ENCODE results near the gene AP2A2.

AP2A2 gene

GRCh38 chr11:1038921-1039320 is 113.3 kb downstream of the AP2A2 start:
- Histone ChIP-seq H3K27ac (ENCODE audit: low read length, poor library complexity, severe bottlenecking) (no peak overlapping the region), H3K9me3 (ENCODE audit: control insufficient read depth, low read length) (no peaks in the 10 kb centered on the region), H3K4ac (ENCODE audit: low read depth in 1 of 2, low read length in 2 of 2) (no peak overlapping the region), H2BK12ac (ENCODE audit: low read length in 2 of 2) (no peak overlapping the region), H3K79me1 (replicated peaks; ENCODE audit: low read length, poor library complexity, severe bottlenecking) (no peaks in the 10 kb centered on the region), H4K91ac (ENCODE audit: low read length) (peak overlapping the region; percentile 2), H2AK5ac (ENCODE audit: low read length, severe bottlenecking) (no peak overlapping the region), H2BK120ac (ENCODE audit: low read depth, low read length) (no peak overlapping the region), H3K4me3 (ENCODE audit: insufficient read depth in 1 of 2, low read depth in 1 of 2, low read length in 2 of 2) (peak overlapping the region in 1 of 2 experiments; percentile 22), H2AFZ (ENCODE audit: low read depth, low read length) (peak overlapping the region; percentile 2), H3K18ac (ENCODE audit: low read depth in 1 of 2, low read length in 2 of 2) (no peak overlapping the region), H3K36me3 (ENCODE audit: control insufficient read depth in 1 of 2, insufficient read depth in 2 of 2, low read depth in 1 of 2, low read length in 2 of 2) (no peaks in the 10 kb centered on the region), H2BK5ac (ENCODE audit: low read depth, low read length, poor library complexity, severe bottlenecking) (no peak overlapping the region), H3K27me3 (ENCODE audit: control insufficient read depth in 1 of 2, insufficient read depth in 1 of 2, low read length in 2 of 2) (peaks cover 10 to 56% of the 10 kb centered on the region in 2 experiments), H3K14ac (ENCODE audit: low read length in 2 of 2) (peak overlapping the region in 1 of 2 experiments; percentile 64), H3K4me2 (ENCODE audit: low read length, poor library complexity, severe bottlenecking) (no peak overlapping the region), H3K9ac (ENCODE audit: low read length) (no peak overlapping the region), H2BK15ac (ENCODE audit: low read depth, poor library complexity, severe bottlenecking) (no peak overlapping the region), H3K4me1 (ENCODE audit: control insufficient read depth, insufficient read depth, low read depth, low read length) (peaks cover 3% of the 10 kb centered on the region), H4K8ac (ENCODE audit: low read length) (no peak overlapping the region), H3K23ac (ENCODE audit: low read length in 2 of 2) (no peak overlapping the region)
- no peak for DNase-seq
- 93% methylated on average over 12 of the region's 12 CpGs for WGBS

GRCh38 chr11:1039481-1040427 is 114.1 kb downstream of the AP2A2 start:
- no peak overlapping the region for H3K4me3 ChIP-seq (ENCODE audit: insufficient read depth in 1 of 2, low read depth in 1 of 2, low read length in 2 of 2)
- H3K14ac ChIP-seq (ENCODE audit: low read length in 2 of 2), result no peak overlapping the region
- no peak overlapping the region for H2AFZ ChIP-seq (ENCODE audit: low read depth, low read length)
- H3K36me3 ChIP-seq (ENCODE audit: control insufficient read depth in 1 of 2, insufficient read depth in 2 of 2, low read depth in 1 of 2, low read length in 2 of 2), result no peaks in the 10 kb centered on the region
- DNase-seq, result no peak
- no peak overlapping the region for H2BK5ac ChIP-seq (ENCODE audit: low read depth, low read length, poor library complexity, severe bottlenecking)
- peaks cover 10 to 57% of the 10 kb centered on the region in 2 experiments for H3K27me3 ChIP-seq (ENCODE audit: control insufficient read depth in 1 of 2, insufficient read depth in 1 of 2, low read length in 2 of 2)
- no peak overlapping the region for H4K8ac ChIP-seq (ENCODE audit: low read length)
- no peak overlapping the region for H3K27ac ChIP-seq (ENCODE audit: low read length, poor library complexity, severe bottlenecking)
- H4K91ac ChIP-seq (ENCODE audit: low read length), result no peak overlapping the region
- no peak overlapping the region for H2BK12ac ChIP-seq (ENCODE audit: low read length in 2 of 2)
- WGBS, result 89% methylated on average over 30 of the region's 32 CpGs
- no peak overlapping the region for H3K4me2 ChIP-seq (ENCODE audit: low read length, poor library complexity, severe bottlenecking)
- no peak overlapping the region for H2AK5ac ChIP-seq (ENCODE audit: low read length, severe bottlenecking)
- H3K18ac ChIP-seq (ENCODE audit: low read depth in 1 of 2, low read length in 2 of 2), result no peak overlapping the region
- H3K4ac ChIP-seq (ENCODE audit: low read depth in 1 of 2, low read length in 2 of 2), result no peak overlapping the region
- peaks cover 3% of the 10 kb centered on the region for H3K4me1 ChIP-seq (ENCODE audit: control insufficient read depth, insufficient read depth, low read depth, low read length)
- H3K79me1 ChIP-seq (replicated peaks; ENCODE audit: low read length, poor library complexity, severe bottlenecking), result no peaks in the 10 kb centered on the region
- H3K23ac ChIP-seq (ENCODE audit: low read length in 2 of 2), result no peak overlapping the region
- no peak overlapping the region for H3K9ac ChIP-seq (ENCODE audit: low read length)
- peaks cover 2% of the 10 kb centered on the region for H3K9me3 ChIP-seq (ENCODE audit: control insufficient read depth, low read length)
- H2BK120ac ChIP-seq (ENCODE audit: low read depth, low read length), result no peak overlapping the region
- H2BK15ac ChIP-seq (ENCODE audit: low read depth, poor library complexity, severe bottlenecking), result no peak overlapping the region

- no peak for DNase-seq
- 82% methylated on average over 15 of the region's 16 CpGs for WGBS
- Histone ChIP-seq H3K9ac (ENCODE audit: low read length) (no peak overlapping the region), H3K27ac (ENCODE audit: low read length, poor library complexity, severe bottlenecking) (no peak overlapping the region), H3K4ac (ENCODE audit: low read depth in 1 of 2, low read length in 2 of 2) (no peak overlapping the region), H4K91ac (ENCODE audit: low read length) (no peak overlapping the region), H3K14ac (ENCODE audit: low read length in 2 of 2) (no peak overlapping the region), H3K4me1 (ENCODE audit: control insufficient read depth, insufficient read depth, low read depth, low read length) (peaks cover 3% of the 10 kb centered on the region), H3K79me1 (replicated peaks; ENCODE audit: low read length, poor library complexity, severe bottlenecking) (no peaks in the 10 kb centered on the region), H3K18ac (ENCODE audit: low read depth in 1 of 2, low read length in 2 of 2) (no peak overlapping the region), H2AK5ac (ENCODE audit: low read length, severe bottlenecking) (no peak overlapping the region), H3K4me2 (ENCODE audit: low read length, poor library complexity, severe bottlenecking) (no peak overlapping the region), H3K36me3 (ENCODE audit: control insufficient read depth in 1 of 2, insufficient read depth in 2 of 2, low read depth in 1 of 2, low read length in 2 of 2) (no peaks in the 10 kb centered on the region), H3K9me3 (ENCODE audit: control insufficient read depth, low read length) (peaks cover 6% of the 10 kb centered on the region), H2BK12ac (ENCODE audit: low read length in 2 of 2) (no peak overlapping the region), H2BK120ac (ENCODE audit: low read depth, low read length) (no peak overlapping the region), H2BK5ac (ENCODE audit: low read depth, low read length, poor library complexity, severe bottlenecking) (no peak overlapping the region), H3K27me3 (ENCODE audit: control insufficient read depth in 1 of 2, insufficient read depth in 1 of 2, low read length in 2 of 2) (peaks cover 10 to 62% of the 10 kb centered on the region in 2 experiments), H3K23ac (ENCODE audit: low read length in 2 of 2) (no peak overlapping the region), H4K8ac (ENCODE audit: low read length) (no peak overlapping the region), H3K4me3 (ENCODE audit: insufficient read depth in 1 of 2, low read depth in 1 of 2, low read length in 2 of 2) (no peak overlapping the region), H2AFZ (ENCODE audit: low read depth, low read length) (no peak overlapping the region), H2BK15ac (ENCODE audit: low read depth, poor library complexity, severe bottlenecking) (no peak overlapping the region)
These were observed 114.9 kb downstream of the AP2A2 start for GRCh38 chr11:1040428-1041148.

GRCh38 chr11:1041149-1041467 is 115.4 kb downstream of the AP2A2 start:
- H2BK12ac ChIP-seq (ENCODE audit: low read length in 2 of 2), result no peak overlapping the region
- H3K27me3 ChIP-seq (ENCODE audit: control insufficient read depth in 1 of 2, insufficient read depth in 1 of 2, low read length in 2 of 2), result peaks cover 10 to 61% of the 10 kb centered on the region in 2 experiments
- no peak overlapping the region for H3K9ac ChIP-seq (ENCODE audit: low read length)
- no peaks in the 10 kb centered on the region for H3K36me3 ChIP-seq (ENCODE audit: control insufficient read depth in 1 of 2, insufficient read depth in 2 of 2, low read depth in 1 of 2, low read length in 2 of 2)
- H2AK5ac ChIP-seq (ENCODE audit: low read length, severe bottlenecking), result no peak overlapping the region
- no peak overlapping the region for H4K8ac ChIP-seq (ENCODE audit: low read length)
- peaks cover 3% of the 10 kb centered on the region for H3K4me1 ChIP-seq (ENCODE audit: control insufficient read depth, insufficient read depth, low read depth, low read length)
- H2AFZ ChIP-seq (ENCODE audit: low read depth, low read length), result no peak overlapping the region
- no peak overlapping the region for H3K18ac ChIP-seq (ENCODE audit: low read depth in 1 of 2, low read length in 2 of 2)
- no peak overlapping the region for H2BK5ac ChIP-seq (ENCODE audit: low read depth, low read length, poor library complexity, severe bottlenecking)
- H2BK120ac ChIP-seq (ENCODE audit: low read depth, low read length), result no peak overlapping the region
- H2BK15ac ChIP-seq (ENCODE audit: low read depth, poor library complexity, severe bottlenecking), result no peak overlapping the region
- DNase-seq, result no peak
- H3K14ac ChIP-seq (ENCODE audit: low read length in 2 of 2), result no peak overlapping the region
- 83% methylated on average over 8 of the region's 8 CpGs for WGBS
- H3K27ac ChIP-seq (ENCODE audit: low read length, poor library complexity, severe bottlenecking), result no peak overlapping the region
- H3K9me3 ChIP-seq (ENCODE audit: control insufficient read depth, low read length), result peaks cover 6% of the 10 kb centered on the region
- H3K4me3 ChIP-seq (ENCODE audit: insufficient read depth in 1 of 2, low read depth in 1 of 2, low read length in 2 of 2), result no peak overlapping the region
- H3K4me2 ChIP-seq (ENCODE audit: low read length, poor library complexity, severe bottlenecking), result no peak overlapping the region
- no peak overlapping the region for H3K4ac ChIP-seq (ENCODE audit: low read depth in 1 of 2, low read length in 2 of 2)
- no peak overlapping the region for H4K91ac ChIP-seq (ENCODE audit: low read length)
- no peaks in the 10 kb centered on the region for H3K79me1 ChIP-seq (replicated peaks; ENCODE audit: low read length, poor library complexity, severe bottlenecking)
- H3K23ac ChIP-seq (ENCODE audit: low read length in 2 of 2), result no peak overlapping the region

All from mesenchymal stem cell (in vitro differentiated cells and primary cell).